ENCODE measurements around the gene POR.

DNA sequence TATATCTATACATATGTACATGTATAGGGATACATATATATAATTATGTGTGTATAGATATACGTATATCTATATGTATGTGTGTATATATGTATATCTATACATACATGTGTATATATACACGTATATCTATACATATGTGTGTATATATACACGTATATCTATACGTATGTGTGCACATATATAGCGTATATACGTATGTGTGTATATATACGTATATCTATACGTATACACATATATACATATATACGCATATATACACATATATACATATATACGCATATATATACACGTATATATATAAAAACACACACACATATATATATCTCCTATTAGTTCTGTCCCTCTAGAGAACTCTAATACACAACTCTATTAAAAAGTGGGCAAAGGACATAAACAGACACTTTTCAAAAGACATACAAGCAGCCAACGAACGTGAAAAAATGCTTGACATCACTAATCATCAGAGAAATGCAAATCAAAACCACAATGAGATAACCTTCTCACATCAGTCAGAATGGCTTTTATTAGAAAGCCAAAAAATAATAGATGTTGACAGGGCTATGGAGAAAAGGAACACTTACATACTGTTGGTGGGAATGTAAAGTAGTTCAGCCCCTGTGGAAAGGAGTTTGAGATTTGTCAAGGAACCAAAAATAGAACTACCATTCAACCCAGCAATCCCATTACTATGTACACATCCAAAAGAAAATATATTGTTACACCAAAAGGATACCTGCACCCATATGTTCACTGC, 101.4 kb downstream of the POR start:
- TF ChIP-seq POLR2A (IDR thresholded peaks at IDR 0.05; ENCODE audit: low read depth, low read length) (no peak), POLR2AphosphoS5 (IDR thresholded peaks at IDR 0.05; ENCODE audit: low read depth, low read length) (no peak), TAF1 (IDR thresholded peaks at IDR 0.05; ENCODE audit: borderline replicate concordance, low read depth, low read length) (no peak)
